GM19193 (cell line): Measurements from ENCODE around the gene EQTN.

ENCODE experiments used
- POLR2A ChIP-seq: IDR thresholded peaks from 4 replicates; pipeline ENCODE4 v1.6.1; 2011; ENCODE audit not compliant: insufficient read depth, insufficient read length; ENCODE audit errors: extremely low read depth

EQTN gene

GRCh38 chr9:27297050-27297449 lies at the start of gene EQTN:
Gene EQTN (minus strand): TSS chr9:27297150. CDS start chr9:27297055, 95 bp downstream.
- TF ChIP-seq POLR2A = no peak

GRCh38 chr9:27344776-27345175 lies 47.8 kb upstream of the EQTN start:
- TF ChIP-seq POLR2A = no peak

GRCh38 chr9:27341545-27342294 lies 44.8 kb upstream of the EQTN start:
- no peak for TF ChIP-seq POLR2A

GRCh38 chr9:27340961-27341511 lies 44.1 kb upstream of the EQTN start:
- TF ChIP-seq POLR2A = no peak

GRCh38 chr9:27340285-27340674 lies 43.3 kb upstream of the EQTN start:
- TF ChIP-seq POLR2A = no peak

GRCh38 chr9:27339661-27340284 lies 42.8 kb upstream of the EQTN start:
- TF ChIP-seq POLR2A = no peak

- TF ChIP-seq POLR2A = no peak
Measured at GRCh38 chr9:27338527-27338903, 41.6 kb upstream of the EQTN start.

- TF ChIP-seq POLR2A = no peak
Measured at GRCh38 chr9:27337833-27338526, 41.0 kb upstream of the EQTN start.

GRCh38 chr9:27337236-27337635 lies 40.3 kb upstream of the EQTN start:
- no peak for TF ChIP-seq POLR2A

GRCh38 chr9:27336829-27337228 lies 39.9 kb upstream of the EQTN start:
- no peak for TF ChIP-seq POLR2A

GRCh38 chr9:27336126-27336525 lies 39.2 kb upstream of the EQTN start:
- no peak for TF ChIP-seq POLR2A

- no peak for TF ChIP-seq POLR2A
Measured at GRCh38 chr9:27335075-27335474, 38.1 kb upstream of the EQTN start.

- TF ChIP-seq POLR2A = no peak
Measured at GRCh38 chr9:27333241-27334052, 36.5 kb upstream of the EQTN start.

GRCh38 chr9:27331393-27331792 lies 34.4 kb upstream of the EQTN start:
- TF ChIP-seq POLR2A = no peak

- no peak for TF ChIP-seq POLR2A
Measured at GRCh38 chr9:27329291-27329690, 32.3 kb upstream of the EQTN start.
